B cell (primary cell): ENCODE results near the gene SDK1. TPM values are rescaled to one million over a fixed set of nuclear protein-coding genes. Genes with fewer than 3 reads are reported as not detected.

Experiments
- ATAC-seq: fragments of 200-7000 bp; cut with Tn5 transposase; one replicate; pipeline ENCODE4 v1.10.0; 2021; ENCODE audit warnings: low read depth, mild to moderate bottlenecking, moderate number of reproducible peaks, moderate library complexity
- CTCF ChIA-PET: fragments of 350-600 bp; sonication (Branson Sonifier 250); formaldehyde crosslinking; loops from one replicate; lab custom pipeline; 2021; ENCODE audit warnings: antibody characterized with exemption, inconsistent platforms; lab: Charles Lee
- POLR2A ChIA-PET: fragments of 350-600 bp; sonication (Branson Sonifier 250); formaldehyde crosslinking; loops from one replicate; lab custom pipeline; 2021; ENCODE audit warnings: antibody characterized with exemption; lab: Charles Lee
- DNase-seq: peaks from one replicate; pipeline ENCODE4 v3.0.0; 2013
- H2AFZ ChIP-seq: 2 replicates; pipeline ENCODE4 v1.6.1; 2012; ENCODE audit warnings: mild to moderate bottlenecking, low read depth, low read length; ENCODE audit not compliant: insufficient read depth, poor library complexity, severe bottlenecking
- H3K27ac ChIP-seq, 2 donors: 1 replicate in 1 of 2; 2 replicates in 1 of 2; pipeline ENCODE4 v1.5.1; 2012 to 2013; ENCODE audit warnings: low read length in 2 of 2, mild to moderate bottlenecking in 2 of 2, moderate library complexity in 1 of 2
- H3K27me3 ChIP-seq, 4 experiments: fragments of 200-600 bp in 1 of 4; sonication (generic) in 1 of 4; replicated peaks in 1 of 4; 1 replicate in 2 of 4; 2 replicates in 2 of 4; pipeline versions ENCODE4 v1.6.1 to v1.7.0; 2013 to 2016; ENCODE audit warnings: low read length in 3 of 4, mild to moderate bottlenecking in 2 of 4, mixed read lengths in 1 of 4, moderate library complexity in 1 of 4; ENCODE audit not compliant: insufficient read depth in 4 of 4, control insufficient read depth in 3 of 4; ENCODE audit errors: control extremely low read depth in 1 of 4
- H3K36me3 ChIP-seq, 2 experiments: replicated peaks in 1 of 2; 1 replicate in 1 of 2; 2 replicates in 1 of 2; pipeline versions ENCODE4 v1.6.1 to v1.7.1; 2013; ENCODE audit warnings: low read length in 1 of 2; ENCODE audit not compliant: insufficient read depth in 2 of 2, control insufficient read depth in 1 of 2; ENCODE audit errors: control extremely low read depth in 1 of 2, extremely low read depth in 1 of 2
- H3K4me1 ChIP-seq, 2 donors: fragments of 200-600 bp in 1 of 2; sonication (generic) in 1 of 2; 1 replicate in 1 of 2; 2 replicates in 1 of 2; pipeline versions ENCODE4 v1.5.1 to v1.6.1; 2013 to 2017; ENCODE audit warnings: low read length in 2 of 2; ENCODE audit not compliant: control insufficient read depth in 2 of 2, insufficient read depth in 2 of 2
- H3K4me2 ChIP-seq: replicated peaks from 2 replicates; pipeline ENCODE3; 2012; ENCODE audit warnings: mild to moderate bottlenecking, low read depth, low read length; ENCODE audit not compliant: poor library complexity, severe bottlenecking
- H3K4me3 ChIP-seq, 5 experiments: fragments of 200-600 bp in 1 of 5; sonication (generic) in 1 of 5; 1 replicate in 3 of 5; 2 replicates in 2 of 5; pipeline versions ENCODE4 v1.5.1 to v1.7.0; 2011 to 2016; ENCODE audit warnings: low read length in 4 of 5, mild to moderate bottlenecking in 4 of 5, low read depth in 2 of 5, control low read depth in 1 of 5, moderate library complexity in 1 of 5; ENCODE audit not compliant: insufficient read depth in 1 of 5; ENCODE audit errors: control extremely low read depth in 1 of 5, extremely low read depth in 1 of 5
- H3K79me2 ChIP-seq: fragments of 200-600 bp; sonication (generic); one replicate; pipeline ENCODE4 v1.6.0; 2016; ENCODE audit warnings: low read length; ENCODE audit not compliant: control insufficient read depth, insufficient read depth
- H3K9ac ChIP-seq: fragments of 200-600 bp; sonication (generic); 2 replicates; pipeline ENCODE4 v1.6.1; 2017; ENCODE audit warnings: mild to moderate bottlenecking, low read length, moderate library complexity
- H3K9me3 ChIP-seq, 3 donors: one replicate each; pipeline versions ENCODE4 v1.6.1 to v1.7.1; 2013; ENCODE audit warnings: low read length in 2 of 3; ENCODE audit not compliant: control insufficient read depth in 2 of 3, insufficient read depth in 1 of 3; ENCODE audit errors: control extremely low read depth in 1 of 3
- H4K20me1 ChIP-seq: 2 replicates; pipeline ENCODE4 v1.6.0; 2012; ENCODE audit warnings: mild to moderate bottlenecking, low read length; ENCODE audit not compliant: insufficient read depth, control insufficient read depth, poor library complexity, severe bottlenecking
- H3K27ac Mint-ChIP-seq: one replicate; pipeline ENCODE4 v1.8.0; 2021; ENCODE audit warnings: mixed read lengths
- H3K27me3 Mint-ChIP-seq: one replicate; pipeline ENCODE4 v1.8.0; 2021; ENCODE audit warnings: mixed read lengths
- H3K4me1 Mint-ChIP-seq: one replicate; pipeline ENCODE4 v1.8.0; 2021; ENCODE audit warnings: mixed read lengths
- H3K4me3 Mint-ChIP-seq: one replicate; pipeline ENCODE4 v1.8.0; 2021; ENCODE audit warnings: mixed read lengths
- H3K9me3 Mint-ChIP-seq: one replicate; pipeline ENCODE4 v1.8.0; 2022; ENCODE audit warnings: mixed read lengths; ENCODE audit not compliant: insufficient read depth
- CTCF ChIP-seq: fragments of 200-600 bp; IDR thresholded peaks from one replicate; pipeline ENCODE4 v1.8.0; 2022; ENCODE audit warnings: antibody characterized with exemption, mild to moderate bottlenecking
- EZH2 ChIP-seq: IDR thresholded peaks from 2 replicates; pipeline ENCODE4 v1.6.1; 2012; ENCODE audit warnings: borderline replicate concordance, low read depth, mild to moderate bottlenecking, moderate library complexity, low read length; ENCODE audit not compliant: insufficient read depth, poor library complexity, severe bottlenecking
- WGBS: methylation state at CpG from one replicate; pipeline ENCODE4 v1.1.5; 2013; ENCODE audit warnings: missing lambda C conversion rate; ENCODE audit not compliant: insufficient coverage; 5-methylcytosine and 5-hydroxymethylcytosine counted together
- intact Hi-C: fragments of 100-400 bp; cut with micrococcal nuclease; formaldehyde crosslinking; loops from one replicate; pipeline ENCODE4 v1.10.0; 2022
- polyA plus RNA-seq: library from polyadenylated mRNA; depleted of rRNA; stranded (reverse); fragments of >200 nt; gene quantifications from 2 replicates; pipeline ENCODE4 v1.2.3, GENCODE V29; 2012
- total RNA-seq, 2 donors: library from RNA; stranded (reverse); fragments of 120-200 nt in 1 of 2; gene quantifications; 1 replicate in 1 of 2; 2 replicates in 1 of 2; pipeline versions ENCODE4 v1.2.3 to v1.2.4, GENCODE V29; 2013 to 2022

Gene SDK1
- total and polyA plus RNA-seq, 2 donors (not counting 1 experiment from before 2014, with no cell fraction given), result 0.73 to 2.0 TPM

GRCh38 chr7:3914051-3914775, 613.2 kb downstream of the SDK1 start:
- peaks cover 19% of the 10 kb centered on the region for H3K27me3 Mint-ChIP-seq
- Histone ChIP-seq H3K79me2 (no peaks in the 10 kb centered on the region), H3K9ac (no peak overlapping the region), H3K27me3 (peaks cover 0 to 4% (median 0%) of the 10 kb centered on the region in 4 experiments), H3K27ac (no peak overlapping the region), H3K4me1 (peaks cover 5 to 10% of the 10 kb centered on the region in 2 donors), H3K9me3 (peaks cover 0 to 9% (median 0%) of the 10 kb centered on the region in 3 donors), H3K4me3 (no peak overlapping the region), H4K20me1 (no peaks in the 10 kb centered on the region), H3K36me3 (no peaks in the 10 kb centered on the region), H2AFZ (no peak overlapping the region), H3K4me2 (no peak overlapping the region)
- 85% methylated on average over 6 of the region's 8 CpGs for whole genome bisulfite sequencing
- intact Hi-C loops, result no loop called here
- no peak for ATAC-seq
- CTCF ChIA-PET, result interaction anchor here (1.2 kb wide), 1 partner anchor 7 kb away, joined by 3 read pairs; no protein-coding TSS in a partner anchor
- POLR2A ChIA-PET, result no interaction called here
- no peak overlapping the region for H3K27ac Mint-ChIP-seq
- no peaks in the 10 kb centered on the region for H3K9me3 Mint-ChIP-seq
- TF ChIP-seq CTCF, result no peak
- TF ChIP-seq EZH2, result no peak
- DNase-seq, result no peak
- no peak overlapping the region for H3K4me3 Mint-ChIP-seq
- H3K4me1 Mint-ChIP-seq, result peaks cover 20% of the 10 kb centered on the region

DNA sequence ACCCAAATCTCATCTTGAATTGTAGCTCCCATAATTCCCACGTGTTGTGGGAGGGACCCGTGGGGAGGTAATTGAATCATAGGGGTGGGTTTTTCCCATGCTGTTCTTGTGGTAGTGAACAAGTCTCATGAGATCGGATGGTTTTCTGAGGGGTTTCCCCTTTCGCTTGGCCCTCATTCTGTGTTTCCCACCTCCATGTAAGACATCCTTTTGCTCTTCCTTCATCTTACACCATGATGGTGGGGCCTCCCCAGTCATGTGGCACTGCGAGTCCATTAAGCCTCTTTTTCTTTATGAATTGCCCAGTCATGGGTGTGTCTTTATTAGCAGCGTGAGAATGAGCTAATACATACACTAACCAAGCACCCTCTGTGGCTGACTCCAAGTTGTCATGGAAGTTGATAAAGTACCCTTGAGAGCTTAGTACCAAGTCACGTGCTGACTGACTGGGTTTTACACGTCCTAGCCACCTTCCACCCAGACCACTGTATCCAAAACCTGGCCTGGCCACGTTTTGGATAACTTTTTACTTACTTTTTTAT, 614.4 kb downstream of the SDK1 start:
- peaks cover 5 to 10% of the 10 kb centered on the region in 2 donors for H3K4me1 ChIP-seq
- H3K36me3 ChIP-seq, result no peaks in the 10 kb centered on the region
- DNase-seq (no peak), ATAC-seq (no peak)
- Mint-ChIP-seq H3K4me3 (no peak overlapping the region), H3K27ac (no peak overlapping the region), H3K9me3 (no peaks in the 10 kb centered on the region), H3K27me3 (peaks cover 22% of the 10 kb centered on the region), H3K4me1 (peaks cover 20% of the 10 kb centered on the region)
- H3K9me3 ChIP-seq, result peaks cover 0 to 9% (median 0%) of the 10 kb centered on the region in 3 donors
- POLR2A ChIA-PET, result no interaction called here
- no peaks in the 10 kb centered on the region for H3K79me2 ChIP-seq
- H3K4me2 ChIP-seq, result no peak overlapping the region
- WGBS, result no CpG with 5 or more reads among the region's 9 CpGs
- H4K20me1 ChIP-seq, result no peaks in the 10 kb centered on the region
- no peak overlapping the region for H2AFZ ChIP-seq
- no peak overlapping the region for H3K9ac ChIP-seq
- CTCF ChIA-PET, result interaction anchor here (1.2 kb wide), 1 partner anchor 8 kb away, joined by 3 read pairs; no protein-coding TSS in a partner anchor
- TF ChIP-seq CTCF (no peak), EZH2 (no peak)
- H3K27ac ChIP-seq, result no peak overlapping the region
- peaks cover 0 to 4% (median 0%) of the 10 kb centered on the region in 4 experiments for H3K27me3 ChIP-seq
- no peak overlapping the region for H3K4me3 ChIP-seq
- intact Hi-C loops, result no loop called here
